OCI-LY1 (cell line): ENCODE data around the gene CAVIN1.

Source experiments
- H2AFZ ChIP-seq: fragments of 200-600 bp; sonication (generic), shearing (Covaris generic); 2 replicates; pipeline ENCODE4 v1.6.0; 2014; ENCODE audit warnings: antibody characterized with exemption, mild to moderate bottlenecking, low read length
- H3F3A ChIP-seq: fragments of 200-600 bp; sonication (generic), shearing (Covaris generic); 2 replicates; pipeline ENCODE4 v1.6.0; 2014; ENCODE audit warnings: mild to moderate bottlenecking, antibody characterized with exemption, low read length, moderate library complexity; ENCODE audit not compliant: insufficient read depth
- H3K27ac ChIP-seq: fragments of 200-600 bp; sonication (generic); 2 replicates; pipeline ENCODE4 v1.5.1; 2014; ENCODE audit warnings: low read length, mixed run types, mild to moderate bottlenecking, low read depth; ENCODE audit not compliant: poor library complexity, severe bottlenecking
- H3K27me3 ChIP-seq: fragments of 200-600 bp; sonication (generic); 2 replicates; pipeline ENCODE4 v1.6.0; 2014; ENCODE audit warnings: antibody characterized with exemption, mild to moderate bottlenecking, low read length, moderate library complexity; ENCODE audit not compliant: insufficient read depth
- H3K36me3 ChIP-seq: fragments of 200-600 bp; sonication (generic); 2 replicates; pipeline ENCODE4 v1.6.1; 2014; ENCODE audit warnings: mild to moderate bottlenecking, antibody characterized with exemption, low read length, moderate library complexity, mixed read lengths; ENCODE audit not compliant: insufficient read depth
- H3K4me1 ChIP-seq: fragments of 200-600 bp; sonication (generic); 2 replicates; pipeline ENCODE4 v1.5.1; 2014; ENCODE audit warnings: mild to moderate bottlenecking, low read length, moderate library complexity; ENCODE audit not compliant: insufficient read depth, severe bottlenecking
- H3K4me2 ChIP-seq: fragments of 200-600 bp; sonication (generic), shearing (Covaris generic); 2 replicates; pipeline ENCODE4 v1.6.1; 2014; ENCODE audit warnings: low read length
- H3K4me3 ChIP-seq: fragments of 200-600 bp; sonication (generic); 2 replicates; pipeline ENCODE4 v1.5.1; 2014; ENCODE audit warnings: low read length, low read depth, mild to moderate bottlenecking, mixed read lengths; ENCODE audit not compliant: poor library complexity, severe bottlenecking
- H3K79me2 ChIP-seq: fragments of 200-600 bp; shearing (Covaris generic); 2 replicates; pipeline ENCODE4 v1.6.1; 2016; ENCODE audit warnings: mixed run types, low read length, mixed read lengths; ENCODE audit not compliant: insufficient read depth
- H3K9ac ChIP-seq: fragments of 200-600 bp; sonication (generic), shearing (Covaris generic); 2 replicates; pipeline ENCODE4 v1.6.1; 2014; ENCODE audit warnings: mild to moderate bottlenecking, low read length, mixed read lengths
- H3K9me2 ChIP-seq: fragments of 200-600 bp; sonication (generic), shearing (Covaris generic); 2 replicates; pipeline ENCODE4 v1.6.1; 2014; ENCODE audit warnings: low read depth, mild to moderate bottlenecking, low read length, mixed read lengths
- H3K9me3 ChIP-seq: fragments of 200-600 bp; shearing (Covaris generic); 2 replicates; pipeline ENCODE4 v1.6.1; 2014; ENCODE audit warnings: low read length, mixed read lengths
- H4K20me1 ChIP-seq: fragments of 200-600 bp; sonication (generic), shearing (Covaris generic); 2 replicates; pipeline ENCODE4 v1.6.0; 2016; ENCODE audit warnings: mild to moderate bottlenecking, low read length; ENCODE audit not compliant: insufficient read depth
- CTCF ChIP-seq: fragments of 200-600 bp; sonication (generic), shearing (Covaris generic); IDR thresholded peaks from 2 replicates; pipeline ENCODE4 v1.5.1; 2017; ENCODE audit warnings: mild to moderate bottlenecking, antibody characterized with exemption, low read length, moderate library complexity, mixed read lengths
- EZH2 ChIP-seq: fragments of 200-600 bp; sonication (generic), shearing (Covaris generic); IDR thresholded peaks from 2 replicates; pipeline ENCODE4 v1.8.0; 2017; ENCODE audit warnings: borderline replicate concordance, mixed run types, mild to moderate bottlenecking, antibody characterized with exemption, low read length, moderate library complexity, mixed read lengths

Gene CAVIN1

DNA sequence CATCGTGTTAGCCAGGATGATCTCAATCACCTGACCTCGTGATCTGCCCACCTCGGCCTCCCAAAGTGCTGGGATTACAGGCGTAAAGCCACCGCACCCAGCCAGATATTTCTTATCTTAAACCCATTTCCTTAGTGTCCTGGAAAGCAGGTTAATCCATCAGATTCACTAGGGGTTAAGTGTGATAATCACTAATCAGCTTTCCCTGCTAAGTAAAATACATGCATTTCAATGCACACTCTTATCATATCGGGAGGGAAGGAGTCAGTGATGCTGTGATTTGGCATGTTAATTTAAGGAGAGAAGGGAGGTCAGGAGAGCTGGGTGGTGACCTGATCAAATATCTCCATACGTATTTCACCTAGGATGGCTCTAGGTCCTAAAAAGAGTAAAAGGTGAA is 63.9 kb downstream of the CAVIN1 start:
- Histone ChIP-seq H3K4me1 (no peaks in the 10 kb centered on the region), H3K4me2 (no peak overlapping the region), H3K9me3 (no peaks in the 10 kb centered on the region), H3K27ac (no peak overlapping the region), H3F3A (no peaks in the 10 kb centered on the region), H3K79me2 (no peaks in the 10 kb centered on the region), H4K20me1 (no peaks in the 10 kb centered on the region), H2AFZ (no peak overlapping the region), H3K9ac (no peak overlapping the region), H3K4me3 (no peak overlapping the region), H3K9me2 (no peaks in the 10 kb centered on the region), H3K36me3 (no peaks in the 10 kb centered on the region), H3K27me3 (no peaks in the 10 kb centered on the region; the same call in 1 of the 2 replicates)
- TF ChIP-seq CTCF (no peak), EZH2 (no peak)

DNA sequence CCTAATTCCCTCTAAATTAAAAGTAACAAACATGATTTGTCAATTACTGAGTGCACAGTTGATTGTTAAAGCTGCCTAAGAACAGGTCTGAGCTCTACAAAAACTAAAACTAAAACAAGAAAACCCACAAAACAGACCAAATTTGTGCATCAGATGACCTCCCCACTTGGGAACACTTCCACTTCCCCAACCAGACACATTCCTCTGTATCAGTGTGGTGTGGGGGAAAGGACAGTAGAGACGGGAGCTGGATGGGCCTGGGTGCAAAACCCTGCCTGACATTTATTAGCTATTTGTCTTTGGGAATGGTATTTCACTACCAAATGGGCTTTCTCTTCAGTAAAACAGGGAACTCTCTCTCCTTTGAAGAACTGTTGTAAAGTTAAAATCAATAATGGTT is 64.6 kb downstream of the CAVIN1 start:
- Histone ChIP-seq H3K9ac (no peak overlapping the region), H3K79me2 (no peaks in the 10 kb centered on the region), H3F3A (no peaks in the 10 kb centered on the region), H3K4me2 (no peak overlapping the region), H3K9me2 (no peaks in the 10 kb centered on the region), H4K20me1 (no peaks in the 10 kb centered on the region), H3K27ac (no peak overlapping the region), H3K36me3 (no peaks in the 10 kb centered on the region), H2AFZ (no peak overlapping the region), H3K4me3 (no peak overlapping the region), H3K9me3 (no peaks in the 10 kb centered on the region), H3K27me3 (no peaks in the 10 kb centered on the region; the same call in 1 of the 2 replicates), H3K4me1 (no peaks in the 10 kb centered on the region)
- TF ChIP-seq EZH2 (no peak), CTCF (no peak)

DNA sequence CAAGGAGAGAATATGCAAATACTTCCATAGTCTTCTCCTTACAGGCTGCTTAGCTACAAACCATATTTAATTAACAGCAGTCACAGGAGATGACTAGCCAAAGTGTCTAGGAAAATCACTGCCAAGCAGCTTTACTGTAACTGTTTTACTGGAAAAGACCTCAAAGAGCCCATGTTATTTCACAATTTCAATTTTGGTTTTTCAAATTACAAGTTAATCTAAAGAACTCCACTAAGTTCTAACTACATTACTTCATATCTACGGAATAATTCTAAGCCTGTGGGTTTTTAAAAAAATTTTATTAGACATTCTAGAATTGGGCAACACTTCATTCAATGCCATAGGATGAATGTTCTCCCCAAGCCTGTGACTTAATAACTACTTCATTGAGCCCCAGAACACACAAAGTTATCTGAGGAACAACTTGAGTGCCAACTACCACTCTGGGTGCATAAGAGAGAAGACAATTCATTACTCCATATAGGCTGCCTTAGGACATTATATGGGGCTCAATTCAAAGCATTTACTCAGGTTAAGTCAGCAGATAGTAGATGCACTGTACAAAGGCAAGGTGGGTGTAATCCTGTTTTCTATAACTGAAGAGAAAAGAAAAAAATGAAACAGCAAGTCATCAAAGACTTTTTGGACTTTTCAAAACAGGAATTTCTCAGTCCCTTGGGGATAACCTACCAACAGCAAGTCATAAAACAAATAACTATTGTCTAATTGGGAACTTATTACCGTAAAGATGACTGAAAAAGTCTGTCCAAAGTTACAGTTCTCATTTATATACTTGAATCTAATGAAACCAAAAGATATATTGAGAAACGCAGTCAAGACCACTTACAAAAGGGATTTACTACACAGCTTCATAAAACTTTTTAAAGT is 67.9 kb downstream of the CAVIN1 start:
- Histone ChIP-seq H2AFZ (no peak overlapping the region), H3K4me3 (no peak overlapping the region), H3K9me2 (no peaks in the 10 kb centered on the region), H4K20me1 (no peaks in the 10 kb centered on the region), H3K4me2 (no peak overlapping the region), H3K9me3 (no peaks in the 10 kb centered on the region), H3F3A (no peaks in the 10 kb centered on the region), H3K79me2 (no peaks in the 10 kb centered on the region), H3K27me3 (no peaks in the 10 kb centered on the region), H3K27ac (no peak overlapping the region), H3K9ac (no peak overlapping the region), H3K36me3 (no peaks in the 10 kb centered on the region), H3K4me1 (no peaks in the 10 kb centered on the region)
- TF ChIP-seq EZH2 (no peak), CTCF (no peak)
